Kidney (tissue), 14 donors: ENCODE results near the gene LBX2. TPM values are rescaled to one million over a fixed set of nuclear protein-coding genes. Genes with fewer than 3 reads are reported as not detected.

Experiments
- DNase-seq, 5 donors: peaks; one replicate each; pipeline ENCODE4 v3.0.0-alpha.2; 2013 to 2020
- FAIRE-seq: peaks from 2 replicates; lab custom pipeline; 2012; peaks lifted over from hg19 to GRCh38; lab: Jason Lieb, UNC
- H3K27ac ChIP-seq, 2 donors: one replicate each; pipeline ENCODE4 v1.7.0; 2013; ENCODE audit warnings: low read depth in 2 of 2, low read length in 2 of 2, inconsistent platforms in 1 of 2
- H3K27me3 ChIP-seq: one replicate; pipeline ENCODE4 v1.7.1; 2013; ENCODE audit warnings: low read length, inconsistent platforms; ENCODE audit not compliant: control insufficient read depth, insufficient read depth
- H3K36me3 ChIP-seq, 3 donors: one replicate each; pipeline versions ENCODE4 v1.7.0 to v1.7.1; 2013; ENCODE audit warnings: low read length in 3 of 3, control low read depth in 1 of 3, inconsistent platforms in 1 of 3; ENCODE audit not compliant: insufficient read depth in 3 of 3, control insufficient read depth in 2 of 3
- H3K4me1 ChIP-seq, 3 donors: one replicate each; pipeline versions ENCODE4 v1.7.0 to v1.7.1; 2013; ENCODE audit warnings: low read length in 3 of 3, inconsistent platforms in 1 of 3, low read depth in 1 of 3; ENCODE audit not compliant: control insufficient read depth in 2 of 3, insufficient read depth in 2 of 3
- H3K4me3 ChIP-seq, 3 donors: one replicate each; pipeline versions ENCODE4 v1.7.0 to v1.8.1; 2013; ENCODE audit warnings: low read length in 3 of 3, control low read depth in 1 of 3, inconsistent platforms in 1 of 3
- H3K9ac ChIP-seq, 3 donors: one replicate each; pipeline versions ENCODE4 v1.7.0 to v1.7.1; 2013; ENCODE audit warnings: low read length in 3 of 3, control low read depth in 1 of 3, inconsistent platforms in 1 of 3
- H3K9me3 ChIP-seq, 3 donors: one replicate each; pipeline versions ENCODE4 v1.7.0 to v1.7.1; 2013; ENCODE audit warnings: low read length in 3 of 3, control low read depth in 1 of 3, inconsistent platforms in 1 of 3; ENCODE audit not compliant: control insufficient read depth in 2 of 3, insufficient read depth in 1 of 3
- CTCF ChIP-seq: IDR thresholded peaks from 3 replicates; pipeline ENCODE4 v1.5.1; 2012; ENCODE audit warnings: mild to moderate bottlenecking, moderate library complexity, borderline replicate concordance; ENCODE audit not compliant: insufficient read depth; ENCODE audit errors: extremely low read depth
- intact Hi-C: fragments of 100-400 bp; cut with DNase I; formaldehyde crosslinking; loops from one replicate; pipeline ENCODE4 v1.11.1; 2022
- polyA plus RNA-seq: library from polyadenylated mRNA; stranded (reverse); fragments of 350-450 nt; fragmentation: Illumina TruSeq; extraction: RNeasy Lipid Tissue Mini Kit (QIAGEN cat#74804); gene quantifications from one replicate; pipeline ENCODE4 v1.2.3, GENCODE V29; 2014; ENCODE audit warnings: low read depth, low replicate concordance; ENCODE audit not compliant: insufficient read depth
- total RNA-seq: library from RNA; stranded (reverse); fragmentation: NEBNext Ultra II Directional; extraction: Animal tissue kit (Norgen Biotek cat#: 25700); gene quantifications from one replicate; pipeline ENCODE4 v1.2.1, GENCODE V29; 2021
- donor health status: control.
- donor health status: control.
- donor health status: control.
- donor health status: control.
- donor health status: control.
- donor health status: DM: yes; HTN: yes; CAD: no.
- donor health status: Normal renal cell carcinoma (clear cell type).

The LBX2 gene
- total and polyA plus RNA-seq, 2 donors from 2014 or later = 1.5 to 2.5 TPM

- no peak overlapping the region for H3K4me3 ChIP-seq
- H3K36me3 ChIP-seq = peaks cover 0 to 13% (median 13%) of the 10 kb centered on the region in 3 donors
- intact Hi-C loops = no loop called here
- peak in 1 of 5 donors; percentile 55 for DNase-seq
- no peaks in the 10 kb centered on the region for H3K9me3 ChIP-seq
- H3K27me3 ChIP-seq = no peaks in the 10 kb centered on the region
- no peak for TF ChIP-seq CTCF
- no peak for FAIRE-seq
- H3K4me1 ChIP-seq = peaks cover 0 to 2% (median 0%) of the 10 kb centered on the region in 3 donors
- no peak overlapping the region for H3K9ac ChIP-seq
- no peak overlapping the region for H3K27ac ChIP-seq
Measured at GRCh38 chr2:74474899-74475298, 24.5 kb downstream of the LBX2 start.

- intact Hi-C loops = no loop called here
Measured at GRCh38 chr2:74474481-74474880, 24.9 kb downstream of the LBX2 start.

GRCh38 chr2:74472945-74473258, 26.5 kb downstream of the LBX2 start:
- no peak for TF ChIP-seq CTCF
- intact Hi-C loops = no loop called here
- H3K27ac ChIP-seq = peak overlapping the region; percentile 80 to 94
- H3K4me3 ChIP-seq = peak overlapping the region; percentile 78 to 97 (median 96)
- DNase-seq = no peak
- no peaks in the 10 kb centered on the region for H3K9me3 ChIP-seq
- H3K36me3 ChIP-seq = peaks cover 0 to 13% (median 13%) of the 10 kb centered on the region in 3 donors
- FAIRE-seq = no peak
- H3K27me3 ChIP-seq = no peaks in the 10 kb centered on the region
- H3K4me1 ChIP-seq = peaks cover 0 to 2% (median 0%) of the 10 kb centered on the region in 3 donors
- peak overlapping the region; percentile 62 to 98 (median 68) for H3K9ac ChIP-seq

More at GRCh38 chr2:74474481-74474880, 24.9 kb downstream of the LBX2 start:
- FAIRE-seq = no peak
- Histone ChIP-seq H3K9me3 (no peaks in the 10 kb centered on the region), H3K27me3 (no peaks in the 10 kb centered on the region), H3K27ac (no peak overlapping the region), H3K36me3 (peaks cover 0 to 13% (median 13%) of the 10 kb centered on the region in 3 donors), H3K4me3 (no peak overlapping the region), H3K4me1 (peaks cover 0 to 2% (median 0%) of the 10 kb centered on the region in 3 donors), H3K9ac (no peak overlapping the region)
- peak in 1 of 5 donors; percentile 64 for DNase-seq
- no peak for TF ChIP-seq CTCF
